ENCODE measurements around the gene PLA2G5. TPM values are rescaled to one million over a fixed set of nuclear protein-coding genes. Genes with fewer than 3 reads are reported as not detected.

The PLA2G5 gene
- total RNA-seq, 2 donors from 2014 or later: not detected

GRCh38 chr1:20137604-20138003 lies 67.6 kb downstream of the PLA2G5 start:
- no peak overlapping the region for H3K4me3 Mint-ChIP-seq
- H3K36me3 ChIP-seq (ENCODE audit: control insufficient read depth, insufficient read depth, low read length): no peaks in the 10 kb centered on the region
- H3K4me3 ChIP-seq (ENCODE audit: low read length): no peak overlapping the region
- H3K9me3 ChIP-seq (ENCODE audit: control insufficient read depth, low read length): no peaks in the 10 kb centered on the region
- no peak overlapping the region for H3K27ac ChIP-seq (ENCODE audit: low read depth, low read length)
- no peak for DNase-seq
- H3K36me3 Mint-ChIP-seq (ENCODE audit: low read depth): no peaks in the 10 kb centered on the region
- H3K27ac Mint-ChIP-seq: no peak overlapping the region
- peaks cover 1% of the 10 kb centered on the region for H3K27me3 Mint-ChIP-seq (ENCODE audit: insufficient read depth)
- H3K9ac ChIP-seq (ENCODE audit: extremely low read depth, low read length, poor library complexity, severe bottlenecking): no peak overlapping the region
- TF ChIP-seq, protein P1, sequence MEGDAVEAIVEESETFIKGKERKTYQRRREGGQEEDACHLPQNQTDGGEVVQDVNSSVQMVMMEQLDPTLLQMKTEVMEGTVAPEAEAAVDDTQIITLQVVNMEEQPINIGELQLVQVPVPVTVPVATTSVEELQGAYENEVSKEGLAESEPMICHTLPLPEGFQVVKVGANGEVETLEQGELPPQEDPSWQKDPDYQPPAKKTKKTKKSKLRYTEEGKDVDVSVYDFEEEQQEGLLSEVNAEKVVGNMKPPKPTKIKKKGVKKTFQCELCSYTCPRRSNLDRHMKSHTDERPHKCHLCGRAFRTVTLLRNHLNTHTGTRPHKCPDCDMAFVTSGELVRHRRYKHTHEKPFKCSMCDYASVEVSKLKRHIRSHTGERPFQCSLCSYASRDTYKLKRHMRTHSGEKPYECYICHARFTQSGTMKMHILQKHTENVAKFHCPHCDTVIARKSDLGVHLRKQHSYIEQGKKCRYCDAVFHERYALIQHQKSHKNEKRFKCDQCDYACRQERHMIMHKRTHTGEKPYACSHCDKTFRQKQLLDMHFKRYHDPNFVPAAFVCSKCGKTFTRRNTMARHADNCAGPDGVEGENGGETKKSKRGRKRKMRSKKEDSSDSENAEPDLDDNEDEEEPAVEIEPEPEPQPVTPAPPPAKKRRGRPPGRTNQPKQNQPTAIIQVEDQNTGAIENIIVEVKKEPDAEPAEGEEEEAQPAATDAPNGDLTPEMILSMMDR (conservative IDR thresholded peaks at IDR 0.05): no peak
- H3K9me3 Mint-ChIP-seq: peaks cover 4% of the 10 kb centered on the region
- H3K4me1 ChIP-seq (ENCODE audit: control insufficient read depth, insufficient read depth, low read length): no peaks in the 10 kb centered on the region
- 84% methylated on average over 1 of the region's 1 CpG; no CpG with 5 or more reads in 1 of the 2 experiments for WGBS, 2 experiments (ENCODE audit: insufficient coverage in 1 of 2, insufficient read length in 1 of 2)
- H3K27me3 ChIP-seq (ENCODE audit: control insufficient read depth, insufficient read depth, low read length, poor library complexity, severe bottlenecking): no peaks in the 10 kb centered on the region
- no peaks in the 10 kb centered on the region for H3K4me1 Mint-ChIP-seq

GRCh38 chr1:20138346-20138745 lies 68.4 kb downstream of the PLA2G5 start:
- no peaks in the 10 kb centered on the region for H3K4me1 Mint-ChIP-seq

GRCh38 chr1:20138961-20139550 lies 69.1 kb downstream of the PLA2G5 start, which contains the start of gene PLA2G2F:
PLA2G2F (plus strand) TSS chr1:20139323; CDS start chr1:20139428, 105 bp downstream.
- 91 to 93% methylated on average over 5 to 9 of the region's 9 CpGs for WGBS, 2 experiments (ENCODE audit: insufficient coverage in 1 of 2, insufficient read length in 1 of 2)
- Mint-ChIP-seq H3K4me3 (no peak within 1 kb of the TSS), H3K27ac (no peak within 1 kb of the TSS), H3K4me1 (no peaks in the 10 kb centered on the region), H3K36me3 (ENCODE audit: low read depth) (no peaks in the 10 kb centered on the region), H3K27me3 (ENCODE audit: insufficient read depth) (peaks cover 1% of the 10 kb centered on the region), H3K9me3 (peaks cover 4% of the 10 kb centered on the region)
- no peaks in the 10 kb centered on the region for H3K36me3 ChIP-seq (ENCODE audit: control insufficient read depth, insufficient read depth, low read length)
- TF ChIP-seq, protein P1 (conservative IDR thresholded peaks at IDR 0.05): no peak
- H3K4me1 ChIP-seq (ENCODE audit: control insufficient read depth, insufficient read depth, low read length): no peaks in the 10 kb centered on the region
- no peaks in the 10 kb centered on the region for H3K27me3 ChIP-seq (ENCODE audit: control insufficient read depth, insufficient read depth, low read length, poor library complexity, severe bottlenecking)
- no peak within 1 kb of the TSS for H3K4me3 ChIP-seq (ENCODE audit: low read length)
- H3K27ac ChIP-seq (ENCODE audit: low read depth, low read length): no peak within 1 kb of the TSS
- no peak within 1 kb of the TSS for H3K9ac ChIP-seq (ENCODE audit: extremely low read depth, low read length, poor library complexity, severe bottlenecking)
- no peaks in the 10 kb centered on the region for H3K9me3 ChIP-seq (ENCODE audit: control insufficient read depth, low read length)
- no peak for DNase-seq

More at GRCh38 chr1:20138346-20138745, 68.4 kb downstream of the PLA2G5 start:
- Mint-ChIP-seq H3K27me3 (ENCODE audit: insufficient read depth) (peaks cover 1% of the 10 kb centered on the region), H3K4me3 (no peak overlapping the region), H3K27ac (no peak overlapping the region), H3K9me3 (peaks cover 4% of the 10 kb centered on the region), H3K36me3 (ENCODE audit: low read depth) (no peaks in the 10 kb centered on the region)
- TF ChIP-seq, protein P1 (conservative IDR thresholded peaks at IDR 0.05): no peak
- Histone ChIP-seq H3K4me3 (ENCODE audit: low read length) (no peak overlapping the region), H3K36me3 (ENCODE audit: control insufficient read depth, insufficient read depth, low read length) (no peaks in the 10 kb centered on the region), H3K27me3 (ENCODE audit: control insufficient read depth, insufficient read depth, low read length, poor library complexity, severe bottlenecking) (no peaks in the 10 kb centered on the region), H3K27ac (ENCODE audit: low read depth, low read length) (no peak overlapping the region), H3K4me1 (ENCODE audit: control insufficient read depth, insufficient read depth, low read length) (no peaks in the 10 kb centered on the region), H3K9me3 (ENCODE audit: control insufficient read depth, low read length) (no peaks in the 10 kb centered on the region), H3K9ac (ENCODE audit: extremely low read depth, low read length, poor library complexity, severe bottlenecking) (no peak overlapping the region)
- 92% methylated on average over 6 of the region's 6 CpGs; no CpG with 5 or more reads in 1 of the 2 experiments for WGBS, 2 experiments (ENCODE audit: insufficient coverage in 1 of 2, insufficient read length in 1 of 2)
- no peak for DNase-seq

Data from endodermal cell (in vitro differentiated cells).